Measurements from ENCODE around the gene TRIM66. TPM values are rescaled to one million over a fixed set of nuclear protein-coding genes. Genes with fewer than 3 reads are reported as not detected.

The TRIM66 gene
- total and polyA plus RNA-seq, 9 of the 15 experiments (the other 6 are each of a cell fraction or from before 2014, with no cell fraction given) = 1.1 to 7.3 (median 4.9) TPM

DNA sequence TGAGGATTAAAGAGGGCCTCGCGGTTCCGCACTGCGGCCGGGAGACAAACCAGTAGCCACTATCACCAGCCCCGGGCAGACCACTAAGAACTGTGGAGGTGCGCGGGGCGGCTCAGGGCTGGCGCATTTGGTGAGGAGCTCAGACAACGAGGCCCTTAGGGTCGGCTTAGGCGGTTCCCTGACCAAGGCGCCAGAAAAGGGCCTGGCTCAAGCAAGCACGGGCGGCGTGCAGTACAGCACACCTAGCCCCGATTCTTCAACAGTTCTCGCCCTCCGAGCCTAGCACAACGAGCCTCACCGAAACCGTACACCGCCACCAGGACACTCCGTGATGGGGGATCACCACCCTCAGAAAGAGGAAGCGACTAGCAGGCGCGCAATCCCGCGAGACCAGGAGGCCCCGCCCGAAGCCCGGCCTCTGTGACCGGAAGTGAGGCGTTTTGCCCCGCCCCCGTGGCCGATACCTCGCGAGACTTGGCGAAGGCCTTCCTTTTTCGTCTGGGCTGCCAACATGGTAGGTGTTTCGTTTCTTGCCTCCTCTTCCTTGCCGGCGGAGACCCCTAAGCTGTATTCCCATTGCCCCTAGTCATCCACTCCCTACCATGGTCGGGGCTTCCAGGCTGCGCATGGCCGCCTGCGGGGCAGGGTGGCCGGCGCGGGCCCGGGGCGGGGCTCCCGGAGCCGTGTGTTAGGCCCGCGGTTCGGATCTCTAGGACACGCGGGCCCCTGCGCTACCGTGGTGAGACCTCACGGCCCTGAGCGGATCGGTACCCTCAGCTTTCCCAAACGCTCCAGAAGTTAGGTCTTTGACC lies at the start of gene TRIM66, which contains the start of gene RPL27A (continued):
- TF ChIP-seq STAT5A (IDR thresholded peaks at IDR 0.05; ENCODE audit: borderline replicate concordance, low read length) (no peak), PCBP1 (IDR thresholded peaks at IDR 0.05; ENCODE audit: low read depth, low read length, poor library complexity, severe bottlenecking) (peak; percentile 38), PHF20 (IDR thresholded peaks at IDR 0.05; ENCODE audit: partially characterized antibody) (peak; percentile 84), SRSF3 (IDR thresholded peaks at IDR 0.05; ENCODE audit: insufficient read depth, low read length) (no peak), GATAD2B (IDR thresholded peaks at IDR 0.05; ENCODE audit: borderline replicate concordance) (no peak), NR4A1 (CRISPR knock-in tag; IDR thresholded peaks at IDR 0.05) (no peak), NR4A1 (tag; IDR thresholded peaks at IDR 0.05) (no peak), TCF3 (CRISPR knock-in tag; IDR thresholded peaks at IDR 0.05) (no peak), SIRT6 (IDR thresholded peaks at IDR 0.05; ENCODE audit: low read depth, low read length) (no peak), SMAD3 (CRISPR knock-in tag; conservative IDR thresholded peaks at IDR 0.05) (no peak), POLR2H (tag; IDR thresholded peaks at IDR 0.05; ENCODE audit: low read depth) (peak; percentile 97), MYC (IDR thresholded peaks at IDR 0.05; ENCODE audit: low read depth, low read length) (peak; percentile 87), MYC (CRISPR knock-in tag; IDR thresholded peaks at IDR 0.05; ENCODE audit: borderline replicate concordance, low read depth) (peak; percentile 60; the same call in 1 of the 2 replicates), HNRNPLL (IDR thresholded peaks at IDR 0.05; ENCODE audit: low read depth, low read length, poor library complexity, severe bottlenecking) (peak; percentile 51)
- TF ChIP-seq, protein P1, sequence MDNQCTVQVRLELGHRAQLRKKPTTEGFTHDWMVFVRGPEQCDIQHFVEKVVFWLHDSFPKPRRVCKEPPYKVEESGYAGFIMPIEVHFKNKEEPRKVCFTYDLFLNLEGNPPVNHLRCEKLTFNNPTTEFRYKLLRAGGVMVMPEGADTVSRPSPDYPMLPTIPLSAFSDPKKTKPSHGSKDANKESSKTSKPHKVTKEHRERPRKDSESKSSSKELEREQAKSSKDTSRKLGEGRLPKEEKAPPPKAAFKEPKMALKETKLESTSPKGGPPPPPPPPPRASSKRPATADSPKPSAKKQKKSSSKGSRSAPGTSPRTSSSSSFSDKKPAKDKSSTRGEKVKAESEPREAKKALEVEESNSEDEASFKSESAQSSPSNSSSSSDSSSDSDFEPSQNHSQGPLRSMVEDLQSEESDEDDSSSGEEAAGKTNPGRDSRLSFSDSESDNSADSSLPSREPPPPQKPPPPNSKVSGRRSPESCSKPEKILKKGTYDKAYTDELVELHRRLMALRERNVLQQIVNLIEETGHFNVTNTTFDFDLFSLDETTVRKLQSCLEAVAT (IDR thresholded peaks at IDR 0.05) = peak; percentile 30 to 71; a peak in 1 of 4 replicates
- TF ChIP-seq, protein P2, sequence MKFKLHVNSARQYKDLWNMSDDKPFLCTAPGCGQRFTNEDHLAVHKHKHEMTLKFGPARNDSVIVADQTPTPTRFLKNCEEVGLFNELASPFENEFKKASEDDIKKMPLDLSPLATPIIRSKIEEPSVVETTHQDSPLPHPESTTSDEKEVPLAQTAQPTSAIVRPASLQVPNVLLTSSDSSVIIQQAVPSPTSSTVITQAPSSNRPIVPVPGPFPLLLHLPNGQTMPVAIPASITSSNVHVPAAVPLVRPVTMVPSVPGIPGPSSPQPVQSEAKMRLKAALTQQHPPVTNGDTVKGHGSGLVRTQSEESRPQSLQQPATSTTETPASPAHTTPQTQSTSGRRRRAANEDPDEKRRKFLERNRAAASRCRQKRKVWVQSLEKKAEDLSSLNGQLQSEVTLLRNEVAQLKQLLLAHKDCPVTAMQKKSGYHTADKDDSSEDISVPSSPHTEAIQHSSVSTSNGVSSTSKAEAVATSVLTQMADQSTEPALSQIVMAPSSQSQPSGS (CRISPR knock-in tag; IDR thresholded peaks at IDR 0.05) = no peak
- TF ChIP-seq, protein P3, sequence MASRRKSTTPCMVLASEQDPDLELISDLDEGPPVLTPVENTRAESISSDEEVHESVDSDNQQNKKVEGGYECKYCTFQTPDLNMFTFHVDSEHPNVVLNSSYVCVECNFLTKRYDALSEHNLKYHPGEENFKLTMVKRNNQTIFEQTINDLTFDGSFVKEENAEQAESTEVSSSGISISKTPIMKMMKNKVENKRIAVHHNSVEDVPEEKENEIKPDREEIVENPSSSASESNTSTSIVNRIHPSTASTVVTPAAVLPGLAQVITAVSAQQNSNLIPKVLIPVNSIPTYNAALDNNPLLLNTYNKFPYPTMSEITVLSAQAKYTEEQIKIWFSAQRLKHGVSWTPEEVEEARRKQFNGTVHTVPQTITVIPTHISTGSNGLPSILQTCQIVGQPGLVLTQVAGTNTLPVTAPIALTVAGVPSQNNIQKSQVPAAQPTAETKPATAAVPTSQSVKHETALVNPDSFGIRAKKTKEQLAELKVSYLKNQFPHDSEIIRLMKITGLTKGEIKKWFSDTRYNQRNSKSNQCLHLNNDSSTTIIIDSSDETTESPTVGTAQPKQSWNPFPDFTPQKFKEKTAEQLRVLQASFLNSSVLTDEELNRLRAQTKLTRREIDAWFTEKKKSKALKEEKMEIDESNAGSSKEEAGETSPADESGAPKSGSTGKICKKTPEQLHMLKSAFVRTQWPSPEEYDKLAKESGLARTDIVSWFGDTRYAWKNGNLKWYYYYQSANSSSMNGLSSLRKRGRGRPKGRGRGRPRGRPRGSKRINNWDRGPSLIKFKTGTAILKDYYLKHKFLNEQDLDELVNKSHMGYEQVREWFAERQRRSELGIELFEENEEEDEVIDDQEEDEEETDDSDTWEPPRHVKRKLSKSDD (conservative IDR thresholded peaks at IDR 0.05; ENCODE audit: low read length) = peak; percentile 83; the same call in 1 of the 2 replicates
- TF ChIP-seq, protein P4, sequence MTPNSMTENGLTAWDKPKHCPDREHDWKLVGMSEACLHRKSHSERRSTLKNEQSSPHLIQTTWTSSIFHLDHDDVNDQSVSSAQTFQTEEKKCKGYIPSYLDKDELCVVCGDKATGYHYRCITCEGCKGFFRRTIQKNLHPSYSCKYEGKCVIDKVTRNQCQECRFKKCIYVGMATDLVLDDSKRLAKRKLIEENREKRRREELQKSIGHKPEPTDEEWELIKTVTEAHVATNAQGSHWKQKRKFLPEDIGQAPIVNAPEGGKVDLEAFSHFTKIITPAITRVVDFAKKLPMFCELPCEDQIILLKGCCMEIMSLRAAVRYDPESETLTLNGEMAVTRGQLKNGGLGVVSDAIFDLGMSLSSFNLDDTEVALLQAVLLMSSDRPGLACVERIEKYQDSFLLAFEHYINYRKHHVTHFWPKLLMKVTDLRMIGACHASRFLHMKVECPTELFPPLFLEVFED (CRISPR knock-in tag; conservative IDR thresholded peaks at IDR 0.05) = no peak

Data from K562 (cell line).